Right renal pelvis (tissue), 4 donors: Measurements from ENCODE around the gene SELENOK. TPM values are rescaled to one million over a fixed set of nuclear protein-coding genes. Genes with fewer than 3 reads are reported as not detected.

ENCODE experiments used
- DNase-seq, 4 donors: peaks; one replicate each; pipeline ENCODE4 v3.0.0-alpha.2; 2013; ENCODE audit warnings: low read depth in 4 of 4, low spot score in 3 of 4, missing footprints in 1 of 4
- polyA plus RNA-seq, 4 donors: library from polyadenylated mRNA; unstranded; fragments of 120-200 nt; gene quantifications; one replicate each; pipeline ENCODE4 v1.2.1, GENCODE V29; 2013; ENCODE audit not compliant: insufficient read length in 4 of 4

Gene SELENOK
- polyA plus RNA-seq, 4 donors, result 72.8 to 94.4 (median 78.2) TPM

DNA sequence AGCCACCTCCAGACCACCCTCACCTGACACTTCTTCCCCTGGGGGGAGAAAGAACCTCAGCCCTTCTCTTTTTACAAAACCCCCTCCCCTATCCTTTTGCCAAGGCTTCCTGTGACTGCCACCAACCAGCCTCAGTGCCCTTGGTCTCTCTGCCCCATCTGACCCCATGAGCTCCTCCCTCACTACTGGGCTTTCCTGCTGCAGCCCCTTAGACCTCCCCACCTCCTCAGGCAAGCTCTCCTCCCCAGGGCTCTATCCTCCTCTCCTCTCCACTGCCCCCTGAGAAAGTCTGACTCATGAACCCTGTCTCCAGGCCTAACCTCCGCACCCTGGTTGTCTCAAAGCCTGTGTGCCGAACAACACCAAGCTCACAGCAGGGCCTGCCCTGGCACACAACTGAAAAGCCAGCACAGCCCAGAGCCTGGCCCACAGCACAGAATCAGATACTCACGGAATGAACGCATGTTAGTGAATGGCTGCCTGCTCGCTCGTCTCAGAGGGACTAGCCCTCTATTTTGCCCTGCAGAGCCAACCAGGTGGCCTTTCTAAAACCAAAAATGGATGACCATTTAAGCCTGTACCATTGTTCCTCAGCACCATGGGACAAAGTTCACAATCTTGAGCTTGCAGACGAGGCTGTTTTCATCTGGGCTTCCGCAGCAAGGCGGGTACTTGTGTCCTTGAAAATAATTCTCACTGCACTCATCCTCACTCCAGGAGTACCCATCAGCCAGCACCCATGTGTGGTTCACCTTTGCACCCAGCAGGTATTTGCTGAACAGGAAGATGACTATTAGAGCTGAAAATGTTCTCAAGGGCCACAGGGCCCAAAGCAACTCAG is 47.2 kb downstream of the SELENOK start:
- no peak for DNase-seq

DNA sequence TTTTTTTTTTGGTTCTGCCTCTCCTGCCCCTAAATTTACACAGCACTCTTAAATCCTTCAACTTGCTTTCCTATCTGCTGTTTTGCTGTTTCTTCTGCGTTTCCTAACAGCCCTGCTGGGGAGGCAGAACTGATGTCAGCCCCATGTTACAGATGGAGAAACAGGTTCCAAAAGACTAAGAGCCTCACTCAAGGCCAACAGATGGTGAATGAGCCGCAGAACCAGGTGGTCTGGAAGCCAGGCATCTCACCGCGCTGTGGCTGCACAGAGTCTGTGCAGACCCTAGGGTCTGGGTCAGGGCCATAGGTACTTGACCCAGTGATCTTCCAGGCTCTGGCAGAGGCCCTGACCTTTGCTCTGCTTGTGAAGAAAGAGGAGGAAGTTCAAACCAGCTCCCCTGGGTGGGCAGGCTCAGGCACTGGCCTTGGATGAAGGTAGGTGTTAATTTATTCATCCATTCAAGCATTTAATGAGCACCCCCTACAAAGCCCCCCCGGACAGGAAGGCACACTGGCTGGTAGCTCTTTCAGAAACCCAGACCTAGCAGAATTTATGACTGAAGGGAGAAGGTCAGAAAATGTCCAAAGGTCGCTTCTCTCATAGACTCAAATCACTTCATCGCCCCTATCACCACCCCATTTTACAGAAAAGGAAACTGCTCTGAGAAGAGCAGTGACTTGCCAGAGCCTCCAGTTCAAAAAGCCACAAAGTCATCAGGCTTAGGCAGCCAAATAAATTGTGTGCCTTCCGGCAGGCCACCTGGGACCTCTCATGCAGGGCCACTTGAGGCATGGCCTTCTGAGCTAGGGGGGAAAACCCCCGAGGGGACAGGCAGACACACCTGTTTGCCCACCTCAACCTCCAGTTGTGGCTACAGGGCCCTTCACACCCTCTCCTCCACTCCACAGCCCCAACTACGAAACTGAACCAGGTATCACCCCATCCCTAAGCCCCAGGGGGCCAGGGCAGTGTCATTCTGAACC is 48.2 kb downstream of the SELENOK start:
- DNase-seq, result no peak

DNA sequence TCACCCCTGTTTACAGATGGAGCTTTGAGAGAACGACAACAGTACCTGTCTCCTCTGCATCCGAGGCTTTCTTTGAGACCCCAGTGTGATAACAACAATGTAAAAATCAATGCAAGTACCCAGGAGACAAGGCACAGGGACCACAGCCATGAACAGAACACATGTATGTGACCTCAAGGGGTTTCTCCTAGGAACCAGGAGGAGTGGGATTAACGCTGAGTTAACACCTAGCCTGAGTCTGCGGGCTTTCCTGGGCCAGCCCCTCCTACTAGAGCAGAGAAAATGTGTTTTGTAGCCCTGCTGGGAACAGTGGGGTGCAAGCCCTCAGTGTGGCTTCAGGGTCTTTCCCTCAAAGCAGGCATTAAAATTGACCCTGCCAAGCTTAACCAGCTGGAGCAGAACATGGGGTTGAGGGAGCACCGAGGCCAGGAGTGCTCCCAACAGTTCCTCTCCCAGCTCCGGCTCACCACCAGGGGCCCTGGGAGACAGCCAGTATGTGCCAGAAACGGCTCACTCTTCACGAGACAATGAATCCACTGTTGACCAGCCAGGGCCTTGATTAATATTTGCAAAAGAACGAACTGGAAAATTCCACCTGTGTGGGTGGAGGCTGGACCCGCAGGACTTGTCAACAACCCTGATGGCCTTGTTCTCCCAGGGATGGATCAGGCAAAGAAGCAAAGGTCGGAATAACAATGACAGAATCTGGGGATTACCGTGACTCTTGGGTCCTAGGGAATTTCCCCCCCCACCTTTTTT is 49.0 kb downstream of the SELENOK start:
- peak in 2 of 4 donors; percentile 33 to 37 for DNase-seq

DNA sequence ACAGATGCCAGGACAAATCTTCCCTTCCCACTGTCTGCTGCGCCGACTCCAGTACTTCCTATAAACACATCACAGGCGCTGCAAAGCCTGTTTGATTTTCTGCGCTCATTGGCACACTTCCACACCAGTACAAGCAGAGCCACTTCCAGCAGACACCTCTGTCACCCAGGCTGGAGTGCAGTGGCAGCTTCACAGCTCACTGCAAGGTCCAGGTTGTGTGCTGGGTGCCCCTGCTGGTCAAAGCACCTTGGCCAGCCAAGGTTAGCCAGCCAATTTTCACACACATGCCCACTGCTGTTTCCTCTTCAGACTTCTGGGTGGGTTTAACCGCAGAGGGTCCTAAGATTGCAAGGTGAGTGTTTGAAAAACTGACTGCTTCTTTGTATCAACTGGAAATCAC is 50.4 kb downstream of the SELENOK start:
- no peak for DNase-seq

DNA sequence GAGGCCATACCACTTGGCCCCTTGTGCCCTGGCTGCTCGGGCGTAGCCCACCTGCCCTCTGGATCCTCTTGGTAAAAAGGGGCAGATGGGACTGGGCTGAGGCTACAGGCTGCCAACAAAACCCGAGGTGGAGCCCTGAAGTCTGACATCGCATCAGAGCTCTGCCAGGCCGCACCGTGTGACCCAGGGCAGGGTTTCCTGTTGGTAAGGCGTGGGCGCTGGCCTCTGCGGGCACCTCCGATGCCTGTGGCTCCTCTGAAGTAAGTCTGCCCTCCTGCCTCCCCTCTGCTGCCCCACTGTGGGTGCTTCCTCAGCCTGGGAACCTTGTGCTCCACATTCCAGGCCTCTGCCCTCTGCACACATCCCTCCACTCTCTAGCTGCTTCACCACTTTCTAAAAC is 54.3 kb downstream of the SELENOK start:
- DNase-seq, result no peak

DNA sequence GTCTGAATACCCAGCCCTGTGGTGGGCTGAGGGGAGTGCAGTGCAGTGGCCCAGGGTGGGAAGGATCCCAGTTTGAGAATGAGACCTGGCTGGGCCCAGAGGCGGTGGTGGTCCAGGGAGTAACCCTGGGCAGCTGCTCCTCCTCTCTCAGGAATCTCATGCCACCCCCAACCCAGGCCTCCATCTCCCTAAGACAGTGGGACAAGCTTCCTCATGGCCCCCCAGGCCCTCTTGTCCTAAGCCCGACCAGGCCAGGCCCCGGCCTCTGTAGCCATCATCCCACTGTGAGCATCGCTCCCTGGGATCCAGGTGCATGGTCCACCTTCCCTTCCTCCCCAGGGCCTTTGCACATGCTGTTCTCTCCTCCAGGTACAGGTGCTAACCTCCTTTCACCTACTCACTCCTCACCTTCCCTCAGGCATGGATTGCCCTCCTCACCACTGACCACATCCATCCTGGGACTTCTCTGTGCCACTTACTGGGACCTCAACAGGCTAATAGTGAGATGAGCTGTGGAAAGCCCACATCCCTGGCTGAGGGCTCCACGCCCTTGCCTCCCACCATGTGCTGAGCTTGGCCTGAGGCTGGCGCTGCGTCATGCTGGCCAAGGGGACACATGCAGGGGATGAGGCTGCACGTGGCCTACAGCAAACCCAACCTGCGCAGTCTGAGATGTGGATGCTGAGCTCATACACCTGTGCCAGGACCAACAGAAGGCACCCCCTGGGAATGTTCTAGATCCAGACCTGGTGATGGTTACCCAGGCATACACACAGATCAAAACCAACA is 55.4 kb downstream of the SELENOK start:
- no peak for DNase-seq

DNA sequence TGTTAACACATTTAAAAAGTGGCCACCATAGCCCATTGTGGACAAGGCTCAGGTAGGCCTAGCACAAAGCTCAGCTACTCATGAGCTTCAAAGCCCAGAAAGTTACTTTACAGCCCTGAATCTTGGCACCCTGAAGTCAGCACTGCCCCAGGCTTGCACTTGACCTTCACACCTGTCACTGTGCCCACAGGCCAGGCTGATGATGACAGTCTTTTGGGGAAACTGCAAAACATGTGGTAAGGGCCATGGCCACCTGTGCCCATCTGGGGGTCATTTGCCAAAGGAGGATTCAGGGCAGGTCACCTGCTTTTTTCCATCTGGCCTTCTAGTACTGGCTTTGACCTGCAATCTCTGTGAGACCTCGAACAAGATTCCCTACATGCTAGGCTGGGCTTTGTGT is 56.4 kb downstream of the SELENOK start:
- DNase-seq, result no peak

DNA sequence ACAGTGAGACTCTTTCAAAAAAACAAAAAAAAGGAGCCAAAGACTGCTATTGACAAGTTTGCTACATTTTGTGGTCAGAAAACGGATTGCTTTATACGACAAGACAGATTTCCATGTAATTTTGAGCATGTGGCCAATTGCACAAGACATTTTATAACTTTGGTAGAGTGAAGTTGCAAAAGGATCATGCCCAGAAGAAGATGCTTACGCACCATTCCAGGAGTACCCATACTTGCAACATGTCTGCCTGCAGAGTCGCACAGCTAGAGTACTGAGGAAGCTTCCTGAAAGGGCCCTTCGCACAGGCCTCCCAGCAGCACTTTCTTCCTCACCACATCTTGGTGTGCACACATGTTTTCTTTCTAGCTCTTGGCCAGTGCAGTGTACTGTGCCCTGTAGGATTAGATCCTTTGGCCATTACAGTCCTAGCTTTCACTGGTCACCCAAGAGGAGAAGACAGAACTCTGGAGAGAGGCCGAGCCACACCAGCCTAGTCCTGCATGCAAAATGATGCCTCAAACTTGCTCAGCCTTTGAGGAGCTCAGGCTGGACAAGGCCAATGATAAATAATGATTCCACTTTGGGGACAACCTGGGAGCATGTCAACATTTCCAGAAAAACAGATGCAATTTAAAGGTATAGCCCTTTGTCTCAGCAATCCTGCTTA is 57.1 kb downstream of the SELENOK start:
- no peak for DNase-seq

Other genes starting within 250 kb of the SELENOK start
- 10 to 100 TPM in 1 of 4 donors, 1 to 10 TPM in 3; 7.3 to 10.8 (median 8.5) TPM for gene CHDH, start 45.4 kb downstream of the SELENOK start, polyA plus RNA-seq
- gene IL17RB, start 45.3 kb downstream of the SELENOK start, polyA plus RNA-seq, result 10 to 100 TPM; 13.4 to 18.4 (median 14.4) TPM
- gene ACTR8, start 9.7 kb downstream of the SELENOK start, polyA plus RNA-seq, result 10 to 100 TPM; 33.9 to 44.9 (median 40.8) TPM
- gene CACNA2D3, start 230.7 kb upstream of the SELENOK start, polyA plus RNA-seq, result 1 to 10 TPM; 1.5 to 2.1 (median 1.7) TPM